ENCODE measurements around the gene DCUN1D1.

The DCUN1D1 gene

GRCh38 chr3:182972387-182972786 lies 8.0 kb downstream of the DCUN1D1 start:
- DNase-seq (ENCODE audit: low read depth in 3 of 3) = no peak

GRCh38 chr3:182971637-182972036 lies 8.7 kb downstream of the DCUN1D1 start:
- no peak for DNase-seq (ENCODE audit: low read depth in 3 of 3)

DNA sequence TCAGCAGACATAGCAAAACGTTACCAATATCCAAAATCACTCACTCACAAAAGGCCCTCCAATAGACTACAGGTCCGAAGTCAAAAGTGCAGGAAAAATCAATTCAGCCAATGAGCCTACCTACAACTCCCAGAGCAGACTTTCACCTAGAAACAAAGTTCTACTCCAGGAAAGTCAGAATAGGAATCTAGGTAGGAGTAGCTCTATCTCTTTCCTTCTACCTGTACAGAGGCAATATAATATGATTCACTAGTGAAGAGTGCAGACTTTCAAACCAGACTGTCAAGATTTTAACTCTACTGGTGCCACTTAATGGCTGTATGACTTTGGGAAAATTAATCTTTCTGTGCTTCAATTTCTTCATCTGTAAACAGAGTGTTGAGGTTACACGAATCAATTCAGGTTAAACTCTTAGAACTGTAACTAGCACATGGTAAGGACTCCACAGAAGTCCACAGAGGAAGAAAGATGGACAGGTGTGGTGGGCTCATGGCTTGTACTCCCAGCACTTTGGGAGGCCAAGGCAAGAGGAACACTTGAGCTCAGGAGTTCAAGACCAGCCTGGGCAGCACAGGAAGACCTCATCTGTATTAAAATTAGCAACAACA lies 9.4 kb downstream of the DCUN1D1 start:
- DNase-seq (ENCODE audit: low read depth in 3 of 3) = no peak

GRCh38 chr3:182969853-182970252 lies 10.5 kb downstream of the DCUN1D1 start:
- DNase-seq (ENCODE audit: low read depth in 3 of 3) = no peak

GRCh38 chr3:182969277-182969676 lies 11.1 kb downstream of the DCUN1D1 start:
- DNase-seq (ENCODE audit: low read depth in 3 of 3) = no peak

DNA sequence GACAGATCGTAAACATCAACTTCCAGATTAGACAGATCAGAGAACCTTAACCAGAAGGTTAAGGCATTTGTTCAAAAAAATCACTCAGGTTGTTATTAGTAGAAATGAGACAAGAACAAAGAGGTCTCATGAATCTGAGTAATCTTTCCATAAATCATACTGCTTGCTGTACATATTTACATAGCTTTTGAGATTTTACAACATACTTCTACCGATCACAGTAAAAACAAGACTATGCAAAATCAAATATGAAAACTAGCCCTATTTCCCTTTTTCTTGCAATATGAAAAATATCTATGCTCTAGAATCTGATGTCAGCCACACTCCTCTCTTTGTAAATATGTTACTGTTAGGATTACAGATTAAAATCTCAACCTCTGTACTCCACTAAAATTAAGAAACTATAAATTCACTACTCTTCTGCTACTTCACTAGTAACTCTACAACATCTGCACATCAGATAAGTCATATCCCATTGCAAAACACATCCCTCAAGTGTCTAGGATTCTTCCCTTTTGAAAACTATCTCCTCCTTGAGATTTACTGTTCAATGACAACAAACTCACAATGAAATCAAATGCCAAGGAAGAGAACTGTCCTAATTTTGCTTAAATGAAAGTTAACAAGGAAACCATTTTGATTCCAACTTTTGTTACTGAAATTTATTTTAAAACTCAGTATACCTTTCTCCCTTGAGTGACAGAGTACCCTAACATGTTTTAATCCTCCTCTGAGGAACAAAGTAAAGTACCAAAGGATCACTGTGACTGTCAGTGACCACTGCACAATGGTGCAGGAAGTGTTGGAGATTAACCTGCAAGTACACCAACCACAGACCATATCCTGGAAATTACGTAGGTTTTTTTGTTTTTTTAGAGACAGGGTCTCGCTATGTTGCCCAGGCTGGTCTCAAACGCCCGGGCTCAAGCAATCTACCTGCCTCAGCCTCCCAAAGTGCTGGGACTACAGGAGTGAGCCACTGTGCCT lies 12.8 kb downstream of the DCUN1D1 start:
- no peak for DNase-seq (ENCODE audit: low read depth in 3 of 3)

- no peak for DNase-seq (ENCODE audit: low read depth in 3 of 3)
Observed at GRCh38 chr3:182965861-182966366, 14.4 kb downstream of the DCUN1D1 start.

GRCh38 chr3:182964179-182964578 lies 16.2 kb downstream of the DCUN1D1 start:
- no peak for DNase-seq (ENCODE audit: low read depth in 3 of 3)

GRCh38 chr3:182962166-182962565 lies 18.2 kb downstream of the DCUN1D1 start:
- DNase-seq (ENCODE audit: low read depth in 3 of 3) = no peak

DNA sequence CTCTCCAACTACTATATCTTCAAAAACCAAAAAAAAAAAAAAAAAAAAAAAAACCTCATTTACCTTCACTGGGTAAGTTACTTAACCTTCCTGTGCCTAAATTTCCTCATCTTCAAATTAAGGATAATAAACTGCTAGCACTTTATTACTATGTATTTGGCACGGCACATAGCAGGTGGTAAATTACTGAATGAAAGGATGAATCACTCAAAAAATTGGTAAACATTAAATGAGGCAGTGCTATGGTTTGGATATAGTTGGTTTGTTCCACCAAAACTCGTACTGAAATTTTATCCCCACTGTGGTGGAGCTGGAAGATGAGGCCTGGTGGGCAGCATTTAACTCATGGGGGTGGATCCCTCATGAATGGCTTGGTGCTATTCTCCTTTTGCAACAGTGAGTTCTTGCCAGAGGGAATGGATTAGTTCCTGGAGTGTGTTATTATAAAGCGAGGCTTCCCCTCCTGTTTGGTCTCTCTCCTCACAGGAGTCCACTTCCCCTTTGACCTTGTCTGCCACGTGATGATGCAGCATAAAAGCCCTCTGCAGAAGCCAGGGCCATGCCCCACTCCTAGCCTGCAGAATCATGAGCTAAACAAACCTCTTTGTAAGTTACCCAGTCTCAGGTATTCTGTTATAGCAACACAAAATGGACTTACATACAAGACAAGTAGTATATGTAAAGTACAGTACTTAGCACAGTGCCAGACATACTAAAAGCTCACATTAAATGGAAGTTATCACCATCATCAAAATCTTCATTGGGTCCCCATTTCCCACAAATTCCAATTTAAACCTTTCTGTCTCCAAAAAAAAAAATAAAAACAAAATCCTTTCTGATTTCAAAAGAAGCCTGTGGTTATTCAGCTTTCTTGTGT lies 20.6 kb downstream of the DCUN1D1 start:
- no peak for DNase-seq (ENCODE audit: low read depth in 3 of 3)

GRCh38 chr3:182957676-182958266 lies 22.6 kb downstream of the DCUN1D1 start:
- no peak for DNase-seq (ENCODE audit: low read depth in 3 of 3)

DNA sequence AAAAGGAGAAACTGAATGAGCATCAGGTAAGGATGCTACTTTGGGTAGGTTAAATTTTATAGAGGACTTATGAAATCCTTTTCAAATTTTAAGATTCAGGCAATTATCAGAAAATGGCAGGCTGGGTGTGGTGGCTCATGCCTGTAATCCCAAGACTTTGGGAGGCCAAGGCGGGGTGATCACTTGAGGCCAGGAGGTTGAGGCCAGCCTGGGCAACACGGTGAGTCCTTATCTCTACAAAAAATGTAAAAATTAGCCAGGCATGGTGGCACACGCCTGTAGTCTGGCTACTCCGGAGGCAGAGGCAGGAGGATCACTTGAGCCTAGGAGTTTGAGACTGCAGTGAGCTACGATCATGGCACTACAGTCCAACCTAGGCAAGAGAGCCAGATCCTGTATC lies 23.1 kb downstream of the DCUN1D1 start:
- no peak for DNase-seq (ENCODE audit: low read depth in 3 of 3)

GRCh38 chr3:182954553-182955235 lies 25.6 kb downstream of the DCUN1D1 start:
- DNase-seq (ENCODE audit: low read depth in 3 of 3) = no peak

DNA sequence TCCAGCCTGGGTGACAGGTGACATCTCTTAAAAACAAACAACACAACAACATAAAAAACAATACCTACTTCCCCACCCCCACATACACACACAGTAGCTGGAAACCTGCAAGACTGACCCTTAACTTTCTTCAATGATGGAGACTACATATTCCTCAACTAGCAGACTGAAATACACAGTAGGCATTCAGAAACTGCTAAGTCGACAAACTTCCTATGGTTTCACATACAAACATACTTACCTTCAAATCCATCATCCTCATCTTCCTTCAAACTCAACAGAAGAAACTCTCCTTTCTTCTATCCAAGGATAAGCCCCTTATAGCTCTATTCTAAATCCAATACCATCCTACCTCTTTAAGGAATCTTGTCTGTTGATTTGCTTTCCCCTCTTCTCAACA lies 30.6 kb downstream of the DCUN1D1 start:
- no peak for DNase-seq (ENCODE audit: low read depth in 3 of 3)

GRCh38 chr3:182948305-182948704 lies 32.0 kb downstream of the DCUN1D1 start:
- no peak for DNase-seq (ENCODE audit: low read depth in 3 of 3)

DNA sequence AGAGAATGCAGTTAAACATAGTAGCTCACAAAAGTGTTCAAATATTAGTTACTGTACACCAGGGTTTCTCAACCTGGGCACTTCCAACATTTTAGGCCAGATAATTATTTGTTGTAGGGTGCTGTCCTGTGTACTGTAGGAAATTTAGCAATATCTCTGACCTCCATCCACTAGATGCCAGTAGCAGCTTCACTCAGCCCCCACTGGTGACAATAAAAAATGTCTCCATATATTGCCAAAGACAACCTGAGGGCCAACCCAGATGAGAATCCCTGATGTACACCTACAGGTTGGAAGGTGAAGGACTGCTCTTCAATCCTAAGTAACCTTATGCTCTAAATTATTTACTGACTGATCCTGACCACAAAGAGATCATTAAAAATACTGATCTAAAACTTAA lies 32.5 kb downstream of the DCUN1D1 start:
- no peak for DNase-seq (ENCODE audit: low read depth in 3 of 3)

- DNase-seq (ENCODE audit: low read depth in 3 of 3) = no peak
Observed at GRCh38 chr3:182941719-182942118, 38.6 kb downstream of the DCUN1D1 start.

DNA sequence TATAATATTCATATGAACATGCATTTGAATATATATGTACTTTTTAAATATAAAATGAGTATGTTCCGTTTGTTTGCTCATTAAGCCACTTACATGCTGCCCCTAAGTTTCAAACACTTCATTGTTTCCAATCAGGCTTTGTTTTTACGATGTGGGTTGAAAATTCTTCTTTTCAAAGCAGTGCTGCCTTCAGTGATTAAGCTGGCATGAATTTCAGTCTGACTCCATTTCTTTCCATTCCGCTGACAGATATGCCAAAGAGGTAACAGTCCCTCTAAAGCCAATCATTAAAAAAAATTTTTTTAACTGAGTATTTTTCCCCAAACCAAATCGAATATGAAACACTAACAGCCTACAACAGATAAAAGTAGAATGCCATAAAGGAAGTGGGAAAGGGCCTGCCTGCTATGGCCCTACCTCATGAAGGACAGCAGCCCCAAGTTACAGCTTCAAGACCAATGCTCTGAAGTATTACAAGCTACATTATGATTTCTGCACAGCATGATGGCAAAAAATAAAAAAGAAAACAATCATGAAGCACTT lies 40.0 kb downstream of the DCUN1D1 start:
- no peak for DNase-seq (ENCODE audit: low read depth in 3 of 3)

GRCh38 chr3:182937293-182938051 lies 42.9 kb downstream of the DCUN1D1 start:
- no peak for DNase-seq (ENCODE audit: low read depth in 3 of 3)

GRCh38 chr3:182936918-182937285 lies 43.4 kb downstream of the DCUN1D1 start:
- no peak for DNase-seq (ENCODE audit: low read depth in 3 of 3)
